ENCODE measurements around the gene GEMIN2. TPM values are rescaled to one million over a fixed set of nuclear protein-coding genes. Genes with fewer than 3 reads are reported as not detected.
"Not testable (repeated sequence)": the region's sequence is repeated elsewhere in the genome, so short reads cannot be mapped to it uniquely, and the experiment has no call there.

Gene GEMIN2, protein sequence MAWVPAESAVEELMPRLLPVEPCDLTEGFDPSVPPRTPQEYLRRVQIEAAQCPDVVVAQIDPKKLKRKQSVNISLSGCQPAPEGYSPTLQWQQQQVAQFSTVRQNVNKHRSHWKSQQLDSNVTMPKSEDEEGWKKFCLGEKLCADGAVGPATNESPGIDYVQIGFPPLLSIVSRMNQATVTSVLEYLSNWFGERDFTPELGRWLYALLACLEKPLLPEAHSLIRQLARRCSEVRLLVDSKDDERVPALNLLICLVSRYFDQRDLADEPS
- 1 to 10 TPM; 3.4 to 9.9 (median 6.0) TPM for total RNA-seq
- long read RNA-seq, partial matches to known transcripts: 0 of 3 reads
- long read RNA-seq, other reads (novel, unspliced or antisense): 0 of 3 reads

DNA sequence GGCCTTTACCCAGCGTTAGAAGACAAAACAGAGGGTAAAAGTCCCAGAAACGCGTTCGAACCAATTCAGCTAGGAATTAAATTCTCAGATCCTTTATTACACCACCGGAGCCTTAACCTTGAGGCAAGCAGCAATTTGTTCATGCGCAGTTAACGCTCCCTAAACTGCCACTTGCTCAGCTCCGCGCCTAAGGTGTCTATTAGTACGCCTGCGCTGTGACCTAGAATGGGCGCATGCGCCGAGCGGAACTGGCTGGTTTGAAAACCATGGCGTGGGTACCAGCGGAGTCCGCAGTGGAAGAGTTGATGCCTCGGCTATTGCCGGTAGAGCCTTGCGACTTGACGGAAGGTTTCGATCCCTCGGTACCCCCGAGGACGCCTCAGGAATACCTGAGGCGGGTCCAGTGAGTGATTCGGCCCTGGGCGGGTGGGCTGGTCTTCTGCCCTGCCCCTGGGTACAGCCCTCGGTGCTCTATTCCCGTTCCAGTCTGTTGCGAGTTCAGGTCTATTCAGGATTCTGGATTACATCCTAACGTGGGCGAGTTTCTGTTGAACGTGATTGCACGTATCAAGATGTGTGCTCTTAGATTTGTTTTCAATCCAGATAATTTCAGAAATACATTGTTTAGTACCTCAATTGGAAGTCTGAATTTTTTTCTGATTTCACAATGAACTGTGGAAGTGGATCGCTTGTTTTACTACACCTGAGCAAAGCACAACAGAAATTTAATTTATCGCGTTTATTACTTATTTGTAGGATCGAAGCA is at the start of gene GEMIN2:
Gene GEMIN2 (plus strand): TSS at position 251 of the 766 bp plus-strand sequence. CDS start 16 bp downstream, at position 267.
- H3K36me3 ChIP-seq: peaks cover 0 to 6% (median 0%) of the 10 kb centered on the region in 4 donors
- ATAC-seq (peak; percentile 99 to 100 (median 99)), DNase-seq (peak; percentile 90 to 94 (median 94))
- no peaks in the 10 kb centered on the region for H3K27me3 ChIP-seq
- peaks cover 0 to 11% (median 3%) of the 10 kb centered on the region in 4 donors for H3K4me1 ChIP-seq
- no peaks in the 10 kb centered on the region for H3K9me3 ChIP-seq
- under 1% methylated on average over 38 of the region's 40 CpGs for WGBS (ENCODE audit: insufficient coverage, low coverage, low lambda C conversion rate, missing lambda C conversion rate)
- H3K27ac ChIP-seq: peak within 1 kb of the TSS; percentile 19 to 66 (median 63)
- TF ChIP-seq CTCF (IDR thresholded peaks at IDR 0.05): no peak
- TF ChIP-seq POLR2A (IDR thresholded peaks at IDR 0.05): peak; percentile 32
- intact Hi-C loops (cut with DNase I): no loop called here
- H3K4me3 ChIP-seq: peak within 1 kb of the TSS; percentile 71 to 77 (median 74)

DNA sequence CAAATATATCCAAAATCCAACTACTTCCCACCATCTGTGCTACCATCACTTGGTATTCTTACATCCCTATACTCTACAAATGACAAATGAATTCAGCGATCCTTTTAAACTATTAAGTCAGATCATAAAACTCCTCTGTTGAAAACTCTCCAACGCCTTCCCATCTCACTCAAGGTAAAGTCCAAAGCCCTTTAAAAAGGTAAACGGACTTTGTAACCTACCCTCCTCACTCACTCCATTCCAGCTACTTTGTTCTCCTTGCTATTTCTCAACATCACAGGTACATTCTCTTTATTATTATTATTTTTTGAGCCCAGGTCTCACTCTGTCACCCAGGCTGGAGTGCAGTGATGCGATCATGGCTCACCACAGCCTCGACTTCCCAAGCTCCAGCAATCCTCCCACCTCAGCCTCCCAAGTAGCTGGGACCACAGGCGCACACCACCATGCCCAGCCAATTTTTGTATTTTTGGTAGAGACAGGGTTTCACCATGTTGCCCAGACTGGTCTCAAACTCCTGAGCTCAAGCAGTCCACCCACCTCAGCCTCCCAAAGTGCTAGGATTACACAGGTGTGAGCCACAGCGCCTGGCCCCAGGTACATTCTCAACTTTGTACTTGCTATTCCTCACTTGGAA is 44.8 kb upstream of the GEMIN2 start:
- H3K4me3 ChIP-seq; H3K9me3 ChIP-seq; intact Hi-C loops (cut with DNase I); H3K4me1 ChIP-seq; H3K27ac ChIP-seq; H3K27me3 ChIP-seq; DNase-seq: not testable (repeated sequence)
- 68% methylated on average over 5 of the region's 7 CpGs for WGBS (ENCODE audit: insufficient coverage, low coverage, low lambda C conversion rate, missing lambda C conversion rate)
- peak; percentile 43 to 76 (median 60) for ATAC-seq
- peaks cover 0 to 55% (median 14%) of the 10 kb centered on the region in 4 donors for H3K36me3 ChIP-seq

DNA sequence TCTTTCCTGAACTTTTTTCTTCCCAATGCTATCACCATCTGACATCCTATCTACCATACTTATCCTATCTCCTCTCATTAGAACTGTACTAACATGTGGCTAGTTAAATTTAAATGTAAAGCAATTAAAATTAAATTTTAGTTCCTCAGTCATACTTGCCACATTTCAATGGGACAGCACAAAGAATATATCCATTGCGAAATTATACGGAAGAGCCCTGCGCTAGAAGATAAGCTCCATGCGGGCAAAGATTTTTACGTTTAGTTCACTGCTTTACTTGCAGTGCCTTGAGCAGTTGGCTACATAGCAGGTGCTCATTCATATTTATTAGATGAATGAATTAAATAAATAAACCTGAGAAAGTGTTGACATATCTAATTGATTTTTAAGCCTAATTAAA is 44.2 kb upstream of the GEMIN2 start:
- no peak overlapping the region for H3K27ac ChIP-seq
- 98% methylated on average over 5 of the region's 5 CpGs for WGBS (ENCODE audit: insufficient coverage, low coverage, low lambda C conversion rate, missing lambda C conversion rate)
- ATAC-seq: no peak
- DNase-seq: no peak
- H3K9me3 ChIP-seq: no peaks in the 10 kb centered on the region
- TF ChIP-seq POLR2A (IDR thresholded peaks at IDR 0.05) (no peak), CTCF (IDR thresholded peaks at IDR 0.05) (no peak)
- H3K27me3 ChIP-seq: no peaks in the 10 kb centered on the region
- peaks cover 0 to 55% (median 13%) of the 10 kb centered on the region in 4 donors for H3K36me3 ChIP-seq
- no peak overlapping the region for H3K4me3 ChIP-seq
- intact Hi-C loops (cut with DNase I): no loop called here
- peaks cover 0 to 10% (median 2%) of the 10 kb centered on the region in 4 donors for H3K4me1 ChIP-seq

GRCh38 chr14:39071096-39071495 is 43.0 kb upstream of the GEMIN2 start:
- DNase-seq: no peak
- H3K9me3 ChIP-seq: no peaks in the 10 kb centered on the region
- H3K36me3 ChIP-seq: peaks cover 0 to 61% (median 16%) of the 10 kb centered on the region in 4 donors
- no peak overlapping the region for H3K4me3 ChIP-seq
- 11% methylated on average over 2 of the region's 2 CpGs for WGBS (ENCODE audit: insufficient coverage, low coverage, low lambda C conversion rate, missing lambda C conversion rate)
- H3K4me1 ChIP-seq: peaks cover 0 to 10% (median 2%) of the 10 kb centered on the region in 4 donors
- H3K27ac ChIP-seq: no peak overlapping the region
- H3K27me3 ChIP-seq: no peaks in the 10 kb centered on the region
- intact Hi-C loops (cut with DNase I): no loop called here
- no peak for TF ChIP-seq POLR2A (IDR thresholded peaks at IDR 0.05)
- peak in 1 of 4 donors; percentile 23 for ATAC-seq

GRCh38 chr14:39080886-39081285 is 33.2 kb upstream of the GEMIN2 start:
- H3K36me3 ChIP-seq: peaks cover 0 to 76% (median 29%) of the 10 kb centered on the region in 4 donors
- no peak overlapping the region for H3K27ac ChIP-seq
- ATAC-seq (no peak), DNase-seq (no peak)
- intact Hi-C loops (cut with DNase I): no loop called here
- H3K4me1 ChIP-seq: no peaks in the 10 kb centered on the region
- no peak overlapping the region for H3K4me3 ChIP-seq
- 100% methylated on average over 1 of the region's 1 CpG for WGBS (ENCODE audit: insufficient coverage, low coverage, low lambda C conversion rate, missing lambda C conversion rate)
- H3K27me3 ChIP-seq: no peaks in the 10 kb centered on the region
- H3K9me3 ChIP-seq: no peaks in the 10 kb centered on the region
- no peak for TF ChIP-seq POLR2A (IDR thresholded peaks at IDR 0.05)
- no peak for TF ChIP-seq CTCF (IDR thresholded peaks at IDR 0.05)
